Right lobe of liver (tissue), 6 donors: ENCODE data around the gene ZSCAN22. TPM values are rescaled to one million over a fixed set of nuclear protein-coding genes. Genes with fewer than 3 reads are reported as not detected.

Experiments used
- ATAC-seq, 4 donors: fragments of 200-7000 bp; cut with Tn5 transposase; one replicate each; pipeline ENCODE4 v1.9.1; 2020; ENCODE audit warnings: mild to moderate bottlenecking in 4 of 4, moderate library complexity in 4 of 4
- DNase-seq, 3 donors: peaks; one replicate each; pipeline ENCODE4 v3.0.0-alpha.2; 2020
- H3K27ac ChIP-seq, 3 donors: fragments of 200-600 bp; one replicate each; pipeline ENCODE4 v1.8.0; 2022
- H3K27me3 ChIP-seq, 2 donors: fragments of 200-600 bp; one replicate each; pipeline ENCODE4 v1.8.0; 2022
- H3K36me3 ChIP-seq, 4 donors: fragments of 200-600 bp; sonication (generic) in 1 of 4; one replicate each; pipeline versions ENCODE4 v1.5.1 to v1.8.0; 2017 to 2022; ENCODE audit warnings: control low read depth in 1 of 4
- H3K4me1 ChIP-seq, 4 donors: fragments of 200-600 bp; sonication (generic) in 1 of 4; one replicate each; pipeline versions ENCODE4 v1.5.1 to v1.8.0; 2017 to 2022; ENCODE audit warnings: control low read depth in 1 of 4
- H3K4me3 ChIP-seq, 3 donors: fragments of 200-600 bp; one replicate each; pipeline ENCODE4 v1.8.0; 2022
- H3K9me3 ChIP-seq, 4 donors: fragments of 200-600 bp; sonication (generic) in 1 of 4; one replicate each; pipeline versions ENCODE4 v1.5.1 to v1.8.0; 2017 to 2022; ENCODE audit warnings: control low read depth in 1 of 4
- POLR2A ChIP-seq: fragments of 450-650 bp; IDR thresholded peaks from one replicate; pipeline ENCODE4 v1.6.1; 2017; ENCODE audit warnings: antibody characterized with exemption, mild to moderate bottlenecking
- WGBS: methylation state at CpG from one replicate; pipeline ENCODE4 v1.1.6; 2018; ENCODE audit warnings: low coverage, low lambda C conversion rate; ENCODE audit not compliant: insufficient coverage; ENCODE audit errors: missing lambda C conversion rate; 5-methylcytosine and 5-hydroxymethylcytosine counted together
- intact Hi-C, 2 donors: fragments of 100-400 bp; cut with DNase I; formaldehyde crosslinking; loops; one replicate each; pipeline versions ENCODE4 v1.11.2 to v1.14.1; 2022
- total RNA-seq, 6 experiments: library from RNA; depleted of rRNA in 2 of 6; stranded (reverse); fragments of >200 nt in 2 of 6; fragmentation: NEBNext Ultra II Directional in 3 of 6; extraction: Animal tissue kit (Norgen Biotek cat#: 25700) in 3 of 6; gene quantifications; one replicate each; pipeline versions ENCODE4 v1.1.0 to v1.2.4, GENCODE V29; 2016 to 2023
- TF ChIP-seq, protein P1 (sequence below), 4 donors: fragments of 200-600 bp in 3 of 4; fragments of 450-650 bp in 1 of 4; IDR thresholded peaks; one replicate each; pipeline versions ENCODE4 v1.5.1 to v1.8.0; 2016 to 2022; ENCODE audit warnings: antibody characterized with exemption in 4 of 4, mild to moderate bottlenecking in 2 of 4
- donor health status: DM: no; HTN: yes; CAD: no.
- donor health status: DM: no; HTN: no; CAD: no.
- donor health status: DM: no; HTN: no; CAD: no.
- donor health status: DM: no; HTN: yes; CAD: no.
- donor health status: DM: no; HTN: yes; CAD: no.

The ZSCAN22 gene
- total RNA-seq, 6 experiments from 2014 or later, result 1.7 to 2.9 (median 2.1) TPM

DNA sequence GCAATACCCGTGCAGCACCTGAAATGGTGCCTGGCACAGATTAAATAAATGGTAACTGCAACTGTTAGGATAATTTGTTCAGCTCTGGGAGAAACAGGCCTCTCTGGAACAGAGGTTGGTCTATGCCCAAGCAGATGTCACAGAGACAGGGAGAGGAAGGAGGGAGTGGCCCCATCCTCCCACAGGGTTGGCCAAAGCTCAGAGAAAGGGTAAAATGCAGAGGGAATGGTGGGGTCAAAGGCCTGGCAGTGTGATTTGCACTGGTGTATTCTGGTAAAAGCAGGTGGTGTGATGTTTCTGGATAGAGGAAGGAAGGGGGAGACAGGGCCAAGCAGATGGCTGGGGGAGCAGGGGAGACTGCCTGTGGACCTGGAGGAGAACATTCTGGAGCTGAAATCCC, 9.4 kb downstream of the ZSCAN22 start:
- DNase-seq (peak in 2 of 3 donors; percentile 46 to 82), ATAC-seq (peak; percentile 81 to 90 (median 86))
- Histone ChIP-seq H3K4me1 (peaks cover 0 to 18% (median 9%) of the 10 kb centered on the region in 4 donors), H3K36me3 (peaks cover 0 to 7% (median 0%) of the 10 kb centered on the region in 4 donors), H3K4me3 (no peak overlapping the region), H3K27ac (peak overlapping the region; percentile 31 to 86 (median 85)), H3K27me3 (no peaks in the 10 kb centered on the region), H3K9me3 (no peaks in the 10 kb centered on the region)
- intact Hi-C loops, result no loop called here
- 25% methylated on average over 1 of the region's 1 CpG for WGBS
- TF ChIP-seq, protein P1, sequence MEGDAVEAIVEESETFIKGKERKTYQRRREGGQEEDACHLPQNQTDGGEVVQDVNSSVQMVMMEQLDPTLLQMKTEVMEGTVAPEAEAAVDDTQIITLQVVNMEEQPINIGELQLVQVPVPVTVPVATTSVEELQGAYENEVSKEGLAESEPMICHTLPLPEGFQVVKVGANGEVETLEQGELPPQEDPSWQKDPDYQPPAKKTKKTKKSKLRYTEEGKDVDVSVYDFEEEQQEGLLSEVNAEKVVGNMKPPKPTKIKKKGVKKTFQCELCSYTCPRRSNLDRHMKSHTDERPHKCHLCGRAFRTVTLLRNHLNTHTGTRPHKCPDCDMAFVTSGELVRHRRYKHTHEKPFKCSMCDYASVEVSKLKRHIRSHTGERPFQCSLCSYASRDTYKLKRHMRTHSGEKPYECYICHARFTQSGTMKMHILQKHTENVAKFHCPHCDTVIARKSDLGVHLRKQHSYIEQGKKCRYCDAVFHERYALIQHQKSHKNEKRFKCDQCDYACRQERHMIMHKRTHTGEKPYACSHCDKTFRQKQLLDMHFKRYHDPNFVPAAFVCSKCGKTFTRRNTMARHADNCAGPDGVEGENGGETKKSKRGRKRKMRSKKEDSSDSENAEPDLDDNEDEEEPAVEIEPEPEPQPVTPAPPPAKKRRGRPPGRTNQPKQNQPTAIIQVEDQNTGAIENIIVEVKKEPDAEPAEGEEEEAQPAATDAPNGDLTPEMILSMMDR (IDR thresholded peaks at IDR 0.05), result no peak
- TF ChIP-seq POLR2A, result no peak

DNA sequence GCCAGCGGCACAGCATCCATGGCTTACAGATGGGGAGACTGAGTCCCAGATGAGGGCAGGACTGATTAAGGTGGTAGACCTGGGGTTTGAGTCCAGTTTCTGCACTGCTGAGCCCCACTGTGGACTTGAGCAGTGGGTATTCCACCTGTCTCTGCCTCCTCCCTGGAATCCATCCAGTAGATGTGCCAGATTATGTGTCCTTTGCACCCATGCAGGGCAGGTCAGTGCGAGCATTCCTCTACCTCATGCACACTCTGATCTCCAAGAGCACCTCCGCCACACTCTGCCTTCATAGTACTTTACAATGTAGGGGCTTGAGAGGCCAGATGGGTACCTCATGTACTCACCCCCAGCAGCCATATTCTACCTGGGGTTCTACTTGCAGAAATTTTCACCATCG, 10.0 kb downstream of the ZSCAN22 start:
- DNase-seq, result peak in 1 of 3 donors; percentile 86
- TF ChIP-seq, protein P1 (IDR thresholded peaks at IDR 0.05), result no peak
- TF ChIP-seq POLR2A, result no peak
- Histone ChIP-seq H3K4me3 (no peak overlapping the region), H3K36me3 (peaks cover 0 to 7% (median 0%) of the 10 kb centered on the region in 4 donors), H3K4me1 (peaks cover 0 to 18% (median 9%) of the 10 kb centered on the region in 4 donors), H3K27ac (peak overlapping the region; percentile 31 to 86 (median 85)), H3K9me3 (no peaks in the 10 kb centered on the region), H3K27me3 (no peaks in the 10 kb centered on the region)
- WGBS, result 28% methylated on average over 2 of the region's 4 CpGs
- intact Hi-C loops, result no loop called here
- ATAC-seq, result peak; percentile 80 to 89 (median 86)

DNA sequence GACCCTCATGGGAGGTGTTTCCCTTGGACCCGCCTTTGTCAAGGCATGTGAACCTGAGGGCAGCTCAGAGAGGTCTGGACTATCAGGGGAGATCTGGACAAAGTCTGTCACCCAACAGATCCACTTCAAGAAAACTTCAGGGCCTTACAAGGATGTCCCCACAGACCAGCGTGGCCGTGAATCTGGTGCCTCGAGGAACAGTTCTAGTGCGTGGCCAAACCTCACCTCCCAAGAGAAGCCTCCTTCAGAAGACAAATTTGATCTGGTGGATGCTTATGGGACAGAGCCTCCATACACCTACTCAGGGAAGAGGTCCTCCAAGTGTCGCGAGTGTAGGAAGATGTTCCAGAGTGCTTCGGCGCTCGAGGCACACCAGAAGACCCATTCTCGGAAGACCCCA, 11.5 kb downstream of the ZSCAN22 start:
- Histone ChIP-seq H3K27ac (no peak overlapping the region), H3K9me3 (no peaks in the 10 kb centered on the region), H3K36me3 (peaks cover 0 to 7% (median 0%) of the 10 kb centered on the region in 4 donors), H3K4me1 (peaks cover 0 to 18% (median 9%) of the 10 kb centered on the region in 4 donors), H3K27me3 (no peaks in the 10 kb centered on the region), H3K4me3 (no peak overlapping the region)
- TF ChIP-seq, protein P1 (IDR thresholded peaks at IDR 0.05), result no peak
- intact Hi-C loops, result no loop called here
- ATAC-seq, result no peak
- no CpG with 5 or more reads among the region's 11 CpGs for WGBS
- DNase-seq, result no peak

DNA sequence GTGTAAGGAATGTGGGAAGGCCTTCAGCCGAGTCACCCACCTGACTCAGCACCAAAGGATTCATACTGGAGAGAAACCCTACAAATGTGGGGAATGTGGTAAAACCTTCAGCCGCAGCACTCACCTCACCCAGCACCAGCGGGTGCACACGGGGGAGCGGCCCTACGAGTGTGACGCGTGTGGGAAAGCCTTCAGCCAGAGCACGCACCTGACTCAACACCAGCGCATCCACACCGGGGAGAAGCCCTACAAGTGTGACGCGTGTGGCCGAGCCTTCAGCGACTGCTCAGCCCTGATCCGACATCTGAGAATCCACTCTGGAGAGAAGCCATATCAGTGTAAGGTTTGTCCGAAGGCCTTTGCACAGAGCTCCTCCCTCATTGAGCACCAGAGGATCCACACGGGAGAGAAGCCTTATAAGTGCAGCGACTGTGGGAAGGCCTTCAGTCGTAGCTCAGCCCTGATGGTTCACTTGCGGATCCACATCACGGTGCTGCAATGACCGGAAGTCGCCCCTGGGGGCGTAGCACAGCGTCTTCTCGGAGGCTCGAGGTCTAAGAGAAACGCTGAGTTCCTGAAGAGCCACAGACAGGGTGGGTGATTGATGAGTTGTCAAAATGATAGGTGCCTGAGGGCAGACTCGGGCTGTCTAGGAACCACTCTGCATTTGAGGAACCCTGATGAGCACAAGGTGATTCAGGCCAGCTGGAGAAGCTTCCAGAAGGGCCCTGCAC, 12.2 kb downstream of the ZSCAN22 start:
- H3K27me3 ChIP-seq, result no peaks in the 10 kb centered on the region
- H3K4me3 ChIP-seq, result no peak overlapping the region
- intact Hi-C loops, result no loop called here
- H3K36me3 ChIP-seq, result peaks cover 0 to 7% (median 0%) of the 10 kb centered on the region in 4 donors
- peaks cover 0 to 18% (median 9%) of the 10 kb centered on the region in 4 donors for H3K4me1 ChIP-seq
- H3K27ac ChIP-seq, result no peak overlapping the region
- ATAC-seq (no peak), DNase-seq (peak in 1 of 3 donors; percentile 45)
- TF ChIP-seq, protein P1 (IDR thresholded peaks at IDR 0.05), result no peak
- TF ChIP-seq POLR2A, result no peak
- 82% methylated on average over 12 of the region's 30 CpGs for WGBS
- H3K9me3 ChIP-seq, result no peaks in the 10 kb centered on the region
